OCI-LY1 (cell line): ENCODE results near the gene AFTPH.

Source experiments
- H2AFZ ChIP-seq: fragments of 200-600 bp; sonication (generic), shearing (Covaris generic); 2 replicates; pipeline ENCODE4 v1.6.0; 2014; ENCODE audit warnings: antibody characterized with exemption, mild to moderate bottlenecking, low read length
- H3F3A ChIP-seq: fragments of 200-600 bp; sonication (generic), shearing (Covaris generic); 2 replicates; pipeline ENCODE4 v1.6.0; 2014; ENCODE audit warnings: mild to moderate bottlenecking, antibody characterized with exemption, low read length, moderate library complexity; ENCODE audit not compliant: insufficient read depth
- H3K27ac ChIP-seq: fragments of 200-600 bp; sonication (generic); 2 replicates; pipeline ENCODE4 v1.5.1; 2014; ENCODE audit warnings: low read length, mixed run types, mild to moderate bottlenecking, low read depth; ENCODE audit not compliant: poor library complexity, severe bottlenecking
- H3K27me3 ChIP-seq: fragments of 200-600 bp; sonication (generic); 2 replicates; pipeline ENCODE4 v1.6.0; 2014; ENCODE audit warnings: antibody characterized with exemption, mild to moderate bottlenecking, low read length, moderate library complexity; ENCODE audit not compliant: insufficient read depth
- H3K36me3 ChIP-seq: fragments of 200-600 bp; sonication (generic); 2 replicates; pipeline ENCODE4 v1.6.1; 2014; ENCODE audit warnings: mild to moderate bottlenecking, antibody characterized with exemption, low read length, moderate library complexity, mixed read lengths; ENCODE audit not compliant: insufficient read depth
- H3K4me1 ChIP-seq: fragments of 200-600 bp; sonication (generic); 2 replicates; pipeline ENCODE4 v1.5.1; 2014; ENCODE audit warnings: mild to moderate bottlenecking, low read length, moderate library complexity; ENCODE audit not compliant: insufficient read depth, severe bottlenecking
- H3K4me2 ChIP-seq: fragments of 200-600 bp; sonication (generic), shearing (Covaris generic); 2 replicates; pipeline ENCODE4 v1.6.1; 2014; ENCODE audit warnings: low read length
- H3K4me3 ChIP-seq: fragments of 200-600 bp; sonication (generic); 2 replicates; pipeline ENCODE4 v1.5.1; 2014; ENCODE audit warnings: low read length, low read depth, mild to moderate bottlenecking, mixed read lengths; ENCODE audit not compliant: poor library complexity, severe bottlenecking
- H3K79me2 ChIP-seq: fragments of 200-600 bp; shearing (Covaris generic); 2 replicates; pipeline ENCODE4 v1.6.1; 2016; ENCODE audit warnings: mixed run types, low read length, mixed read lengths; ENCODE audit not compliant: insufficient read depth
- H3K9ac ChIP-seq: fragments of 200-600 bp; sonication (generic), shearing (Covaris generic); 2 replicates; pipeline ENCODE4 v1.6.1; 2014; ENCODE audit warnings: mild to moderate bottlenecking, low read length, mixed read lengths
- H3K9me2 ChIP-seq: fragments of 200-600 bp; sonication (generic), shearing (Covaris generic); 2 replicates; pipeline ENCODE4 v1.6.1; 2014; ENCODE audit warnings: low read depth, mild to moderate bottlenecking, low read length, mixed read lengths
- H3K9me3 ChIP-seq: fragments of 200-600 bp; shearing (Covaris generic); 2 replicates; pipeline ENCODE4 v1.6.1; 2014; ENCODE audit warnings: low read length, mixed read lengths
- H4K20me1 ChIP-seq: fragments of 200-600 bp; sonication (generic), shearing (Covaris generic); 2 replicates; pipeline ENCODE4 v1.6.0; 2016; ENCODE audit warnings: mild to moderate bottlenecking, low read length; ENCODE audit not compliant: insufficient read depth
- CTCF ChIP-seq: fragments of 200-600 bp; sonication (generic), shearing (Covaris generic); IDR thresholded peaks from 2 replicates; pipeline ENCODE4 v1.5.1; 2017; ENCODE audit warnings: mild to moderate bottlenecking, antibody characterized with exemption, low read length, moderate library complexity, mixed read lengths
- EZH2 ChIP-seq: fragments of 200-600 bp; sonication (generic), shearing (Covaris generic); IDR thresholded peaks from 2 replicates; pipeline ENCODE4 v1.8.0; 2017; ENCODE audit warnings: borderline replicate concordance, mixed run types, mild to moderate bottlenecking, antibody characterized with exemption, low read length, moderate library complexity, mixed read lengths

AFTPH gene

GRCh38 chr2:64615844-64616536 lies 91.9 kb downstream of the AFTPH start:
- Histone ChIP-seq H3K9ac (no peak overlapping the region), H3K9me2 (no peaks in the 10 kb centered on the region), H4K20me1 (no peaks in the 10 kb centered on the region), H3K4me1 (no peaks in the 10 kb centered on the region), H3K36me3 (no peaks in the 10 kb centered on the region), H3K79me2 (no peaks in the 10 kb centered on the region), H2AFZ (no peak overlapping the region), H3F3A (no peaks in the 10 kb centered on the region), H3K4me2 (no peak overlapping the region), H3K27me3 (no peaks in the 10 kb centered on the region), H3K4me3 (no peak overlapping the region), H3K27ac (no peak overlapping the region), H3K9me3 (no peaks in the 10 kb centered on the region)
- no peak for TF ChIP-seq EZH2
- TF ChIP-seq CTCF: no peak; the same call in 1 of the 2 replicates

DNA sequence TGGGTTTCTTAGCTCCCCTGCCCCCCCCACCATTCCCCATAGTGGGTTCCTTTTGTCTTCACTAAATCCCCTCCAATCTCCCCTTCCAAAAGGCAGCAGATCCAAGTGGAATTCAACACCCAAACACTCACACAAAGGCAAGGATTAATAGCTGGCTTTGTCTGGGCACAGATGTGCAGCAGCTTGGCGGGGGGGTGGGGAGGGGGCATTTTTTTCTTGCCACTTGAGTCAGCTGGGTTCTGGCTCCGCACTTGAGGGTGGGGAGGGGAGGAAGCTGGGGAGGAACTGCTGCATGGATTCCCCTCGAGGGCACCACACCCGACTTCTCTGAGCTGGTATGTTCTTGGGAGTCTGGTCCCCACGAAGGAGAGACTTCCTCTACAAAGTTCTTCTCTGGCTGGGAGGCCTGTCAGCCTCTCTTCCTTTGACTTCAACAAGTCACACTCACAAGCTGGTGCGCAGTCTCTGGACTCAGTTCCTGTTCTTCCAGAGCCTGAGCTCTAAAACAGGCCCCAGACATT lies 93.6 kb downstream of the AFTPH start:
- no peak overlapping the region for H3K4me2 ChIP-seq
- no peaks in the 10 kb centered on the region for H3K27me3 ChIP-seq
- H3K4me3 ChIP-seq: no peak overlapping the region
- no peaks in the 10 kb centered on the region for H4K20me1 ChIP-seq
- H3K9ac ChIP-seq: no peak overlapping the region
- no peaks in the 10 kb centered on the region for H3K9me2 ChIP-seq
- no peak for TF ChIP-seq CTCF
- TF ChIP-seq EZH2: no peak
- H3K79me2 ChIP-seq: no peaks in the 10 kb centered on the region
- H2AFZ ChIP-seq: no peak overlapping the region
- H3K27ac ChIP-seq: no peak overlapping the region
- H3K9me3 ChIP-seq: no peaks in the 10 kb centered on the region
- H3K36me3 ChIP-seq: no peaks in the 10 kb centered on the region
- H3K4me1 ChIP-seq: no peaks in the 10 kb centered on the region
- H3F3A ChIP-seq: no peaks in the 10 kb centered on the region

GRCh38 chr2:64620661-64621060 lies 96.5 kb downstream of the AFTPH start:
- Histone ChIP-seq H3K27me3 (no peaks in the 10 kb centered on the region), H3K9me2 (no peaks in the 10 kb centered on the region), H4K20me1 (no peaks in the 10 kb centered on the region), H3F3A (no peaks in the 10 kb centered on the region), H3K4me1 (no peaks in the 10 kb centered on the region), H3K79me2 (no peaks in the 10 kb centered on the region), H2AFZ (no peak overlapping the region), H3K4me2 (no peak overlapping the region), H3K36me3 (no peaks in the 10 kb centered on the region), H3K9ac (no peak overlapping the region), H3K9me3 (no peaks in the 10 kb centered on the region), H3K27ac (no peak overlapping the region), H3K4me3 (no peak overlapping the region)
- TF ChIP-seq CTCF (no peak), EZH2 (no peak)
